ENCODE data around the gene ARHGAP6.

- TF ChIP-seq CTCF (IDR thresholded peaks at IDR 0.05), result no peak
- no peak for TF ChIP-seq POLR2A (IDR thresholded peaks at IDR 0.05)
Measured at GRCh38 chrX:11416600-11416999, 249.1 kb downstream of the ARHGAP6 start.

Data from thyroid gland (tissue), 4 donors.